Measurements from ENCODE around the gene KRTAP4-5. TPM values are rescaled to one million over a fixed set of nuclear protein-coding genes. Genes with fewer than 3 reads are reported as not detected.
"Not testable (repeated sequence)": the region's sequence is repeated elsewhere in the genome, so short reads cannot be mapped to it uniquely, and the experiment has no call there.

KRTAP4-5 gene
- not detected in 2 replicates for total RNA-seq (2014; rRNA removed; shearing (Covaris generic))
- not detected in 2 replicates for total RNA-seq (2022)
- not detected for Bru-seq, nascent RNA
- BruChase-seq, experiment 1, labeled RNA remaining after a 6-hour chase, result not detected
- not detected for BruChase-seq, experiment 2, labeled RNA remaining after a 2-hour chase
- long read RNA-seq, result 0 reads

- ChIA-PET POLR2A (no interaction called here), CTCF (ENCODE audit: unreplicated experiment) (no interaction called here)
- Histone ChIP-seq H2AFZ (ENCODE audit: low read length) (no peak within 1 kb of the TSS), H3K9me3 (ENCODE audit: low read length) (no peaks in the 10 kb centered on the region), H3K9me2 (ENCODE audit: insufficient read depth, low read length) (no peaks in the 10 kb centered on the region), H3K27ac (ENCODE audit: low read depth, low read length, poor library complexity, severe bottlenecking) (no peak within 1 kb of the TSS), H3K79me2 (ENCODE audit: insufficient read depth, low read depth, low read length) (no peaks in the 10 kb centered on the region), H3K36me3 (ENCODE audit: insufficient read depth, low read length) (no peaks in the 10 kb centered on the region), H3K4me1 (ENCODE audit: insufficient read depth, low read length, poor library complexity, severe bottlenecking) (no peaks in the 10 kb centered on the region), H3K4me2 (ENCODE audit: low read length) (no peak within 1 kb of the TSS), H3K4me3 (ENCODE audit: low read depth, low read length, poor library complexity, severe bottlenecking) (no peak within 1 kb of the TSS), H4K20me1 (ENCODE audit: insufficient read depth, low read length) (no peaks in the 10 kb centered on the region)
- intact Hi-C loops (cut with micrococcal nuclease; ENCODE audit: unreplicated experiment), result no loop called here
- BruUV-seq (replicated peaks), result no TSS peak
- no peak for TF ChIP-seq CTCF (conservative IDR thresholded peaks at IDR 0.05; ENCODE audit: low read length)
- TF ChIP-seq EZH2phosphoT487 (IDR thresholded peaks at IDR 0.05; ENCODE audit: borderline replicate concordance, low read depth, low read length), result no peak
- DNase-seq (ENCODE audit: low spot score), result no peak
Measured at GRCh38 chr17:41149652-41149985, at the start of gene KRTAP4-5. KRTAP4-5 (minus strand) TSS chr17:41149825; CDS start chr17:41149767, 58 bp downstream.

GRCh38 chr17:41196068-41196467 lies 46.4 kb upstream of the KRTAP4-5 start:
- POLR2A ChIA-PET, result no interaction called here
- Histone ChIP-seq H3K79me2 (ENCODE audit: insufficient read depth, low read depth, low read length) (no peaks in the 10 kb centered on the region), H4K20me1 (ENCODE audit: insufficient read depth, low read length) (no peaks in the 10 kb centered on the region), H2AFZ (ENCODE audit: low read length) (no peak overlapping the region), H3K4me2 (ENCODE audit: low read length) (no peak overlapping the region), H3K36me3 (ENCODE audit: insufficient read depth, low read length) (no peaks in the 10 kb centered on the region), H3K9me3 (ENCODE audit: low read length) (no peaks in the 10 kb centered on the region), H3K4me3 (ENCODE audit: low read depth, low read length, poor library complexity, severe bottlenecking) (no peak overlapping the region), H3K4me1 (ENCODE audit: insufficient read depth, low read length, poor library complexity, severe bottlenecking) (no peaks in the 10 kb centered on the region), H3K9me2 (ENCODE audit: insufficient read depth, low read length) (no peaks in the 10 kb centered on the region), H3K27ac (ENCODE audit: low read depth, low read length, poor library complexity, severe bottlenecking) (no peak overlapping the region)
- CTCF ChIA-PET (ENCODE audit: unreplicated experiment), result no interaction called here
- no TSS peak for BruUV-seq (replicated peaks)
- intact Hi-C loops (cut with micrococcal nuclease; ENCODE audit: unreplicated experiment), result no loop called here
- DNase-seq (ENCODE audit: low spot score), result no peak
- TF ChIP-seq CTCF (conservative IDR thresholded peaks at IDR 0.05; ENCODE audit: low read length) (no peak), EZH2phosphoT487 (IDR thresholded peaks at IDR 0.05; ENCODE audit: borderline replicate concordance, low read depth, low read length) (no peak)

GRCh38 chr17:41190328-41190727 lies 40.7 kb upstream of the KRTAP4-5 start:
- H3K9me2 ChIP-seq (ENCODE audit: insufficient read depth, low read length), result no peaks in the 10 kb centered on the region
- H3K27ac ChIP-seq (ENCODE audit: low read depth, low read length, poor library complexity, severe bottlenecking), result no peak overlapping the region
- no TSS peak for BruUV-seq (replicated peaks)
- H3K4me1 ChIP-seq (ENCODE audit: insufficient read depth, low read length, poor library complexity, severe bottlenecking), result no peaks in the 10 kb centered on the region
- ChIA-PET POLR2A (no interaction called here), CTCF (ENCODE audit: unreplicated experiment) (no interaction called here)
- H3K36me3 ChIP-seq (ENCODE audit: insufficient read depth, low read length), result no peaks in the 10 kb centered on the region
- TF ChIP-seq EZH2phosphoT487 (IDR thresholded peaks at IDR 0.05; ENCODE audit: borderline replicate concordance, low read depth, low read length) (no peak), CTCF (conservative IDR thresholded peaks at IDR 0.05; ENCODE audit: low read length) (no peak)
- intact Hi-C loops (cut with micrococcal nuclease; ENCODE audit: unreplicated experiment), result no loop called here
- no peak overlapping the region for H3K4me3 ChIP-seq (ENCODE audit: low read depth, low read length, poor library complexity, severe bottlenecking)
- no peak overlapping the region for H2AFZ ChIP-seq (ENCODE audit: low read length)
- no peaks in the 10 kb centered on the region for H3K79me2 ChIP-seq (ENCODE audit: insufficient read depth, low read depth, low read length)
- no peaks in the 10 kb centered on the region for H4K20me1 ChIP-seq (ENCODE audit: insufficient read depth, low read length)
- DNase-seq (ENCODE audit: low spot score), result no peak
- no peaks in the 10 kb centered on the region for H3K9me3 ChIP-seq (ENCODE audit: low read length)
- no peak overlapping the region for H3K4me2 ChIP-seq (ENCODE audit: low read length)

- H3K79me2 ChIP-seq (ENCODE audit: insufficient read depth, low read depth, low read length); H3K9me3 ChIP-seq (ENCODE audit: low read length); H3K9me2 ChIP-seq (ENCODE audit: insufficient read depth, low read length); DNase-seq (ENCODE audit: low spot score); H3K4me3 ChIP-seq (ENCODE audit: low read depth, low read length, poor library complexity, severe bottlenecking); H3K4me1 ChIP-seq (ENCODE audit: insufficient read depth, low read length, poor library complexity, severe bottlenecking); H2AFZ ChIP-seq (ENCODE audit: low read length); POLR2A ChIA-PET; H4K20me1 ChIP-seq (ENCODE audit: insufficient read depth, low read length); H3K27ac ChIP-seq (ENCODE audit: low read depth, low read length, poor library complexity, severe bottlenecking); CTCF ChIA-PET (ENCODE audit: unreplicated experiment); intact Hi-C loops (cut with micrococcal nuclease; ENCODE audit: unreplicated experiment); H3K36me3 ChIP-seq (ENCODE audit: insufficient read depth, low read length); BruUV-seq (replicated peaks); H3K4me2 ChIP-seq (ENCODE audit: low read length): not testable (repeated sequence)
Measured at GRCh38 chr17:41189837-41190318, 40.3 kb upstream of the KRTAP4-5 start, which contains the start of gene KRTAP9-1. KRTAP9-1 (plus strand) TSS chr17:41189887; CDS start chr17:41189887, 0 bp downstream.

Measured in OCI-LY7 (cell line).